ENCODE measurements around the gene OLFM1. TPM values are rescaled to one million over a fixed set of nuclear protein-coding genes. Genes with fewer than 3 reads are reported as not detected.
"Not testable (repeated sequence)": the region's sequence is repeated elsewhere in the genome, so short reads cannot be mapped to it uniquely, and the experiment has no call there.

The OLFM1 gene
- total and polyA plus RNA-seq, 2 experiments from 2014 or later: 2.4 to 3.8 TPM

GRCh38 chr9:135158564-135158937, 71.1 kb downstream of the OLFM1 start:
- Histone ChIP-seq H3K4me3 (no peak overlapping the region), H3K9me3 (ENCODE audit: low read depth) (no peaks in the 10 kb centered on the region), H3K27me3 (peaks cover 6% of the 10 kb centered on the region), H3K4me1 (ENCODE audit: low read depth) (no peaks in the 10 kb centered on the region), H3K27ac (no peak overlapping the region), H3K36me3 (no peaks in the 10 kb centered on the region)
- TF ChIP-seq, protein P1, sequence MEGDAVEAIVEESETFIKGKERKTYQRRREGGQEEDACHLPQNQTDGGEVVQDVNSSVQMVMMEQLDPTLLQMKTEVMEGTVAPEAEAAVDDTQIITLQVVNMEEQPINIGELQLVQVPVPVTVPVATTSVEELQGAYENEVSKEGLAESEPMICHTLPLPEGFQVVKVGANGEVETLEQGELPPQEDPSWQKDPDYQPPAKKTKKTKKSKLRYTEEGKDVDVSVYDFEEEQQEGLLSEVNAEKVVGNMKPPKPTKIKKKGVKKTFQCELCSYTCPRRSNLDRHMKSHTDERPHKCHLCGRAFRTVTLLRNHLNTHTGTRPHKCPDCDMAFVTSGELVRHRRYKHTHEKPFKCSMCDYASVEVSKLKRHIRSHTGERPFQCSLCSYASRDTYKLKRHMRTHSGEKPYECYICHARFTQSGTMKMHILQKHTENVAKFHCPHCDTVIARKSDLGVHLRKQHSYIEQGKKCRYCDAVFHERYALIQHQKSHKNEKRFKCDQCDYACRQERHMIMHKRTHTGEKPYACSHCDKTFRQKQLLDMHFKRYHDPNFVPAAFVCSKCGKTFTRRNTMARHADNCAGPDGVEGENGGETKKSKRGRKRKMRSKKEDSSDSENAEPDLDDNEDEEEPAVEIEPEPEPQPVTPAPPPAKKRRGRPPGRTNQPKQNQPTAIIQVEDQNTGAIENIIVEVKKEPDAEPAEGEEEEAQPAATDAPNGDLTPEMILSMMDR (IDR thresholded peaks at IDR 0.05; ENCODE audit: low read depth, low read length): no peak
- no peak for DNase-seq (ENCODE audit: low read depth in 1 of 2, low spot score in 1 of 2)

DNA sequence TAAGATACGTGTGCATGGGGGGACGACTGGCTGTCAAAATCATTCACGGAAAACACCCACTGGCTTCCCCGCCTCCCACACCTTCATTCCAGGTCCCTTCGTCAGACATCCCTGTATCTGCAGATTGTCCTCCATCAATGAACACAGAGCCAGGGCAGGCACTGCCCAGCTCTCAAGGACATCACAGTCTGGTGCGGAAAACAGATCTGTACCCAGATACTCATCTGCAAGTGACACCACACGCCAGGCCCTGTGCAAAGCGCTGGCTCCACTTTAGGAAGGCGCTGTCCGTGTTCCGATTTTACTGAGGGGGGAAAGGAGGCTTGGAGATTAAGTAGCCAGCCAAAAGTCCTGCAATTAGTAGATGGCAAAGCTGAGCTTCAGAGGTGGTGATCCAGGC, 72.3 kb downstream of the OLFM1 start:
- H3K4me1 ChIP-seq (ENCODE audit: low read depth): no peaks in the 10 kb centered on the region

DNA sequence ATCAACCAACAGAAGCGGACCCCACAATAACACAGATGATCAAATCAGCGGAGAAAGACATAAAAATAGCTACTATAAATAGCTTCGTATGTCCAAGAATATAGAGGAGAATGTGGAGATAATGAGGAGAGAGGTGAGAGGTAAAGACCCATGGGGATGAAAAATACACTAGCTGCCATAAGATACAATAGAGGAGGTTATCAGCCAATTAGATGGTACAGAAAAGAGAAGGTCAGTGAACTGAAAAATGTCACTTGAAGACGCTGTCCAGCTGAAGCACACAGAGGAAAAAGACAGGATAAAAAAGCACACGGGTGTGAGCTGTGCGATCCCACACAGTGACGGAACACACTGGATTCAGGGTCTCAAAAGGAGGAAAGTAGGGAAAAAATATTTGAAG, 73.4 kb downstream of the OLFM1 start:
- Histone ChIP-seq H3K27me3 (peaks cover 6% of the 10 kb centered on the region), H3K9me3 (ENCODE audit: low read depth) (no peaks in the 10 kb centered on the region), H3K4me1 (ENCODE audit: low read depth) (no peaks in the 10 kb centered on the region), H3K36me3 (no peaks in the 10 kb centered on the region), H3K27ac (no peak overlapping the region), H3K4me3 (no peak overlapping the region)
- TF ChIP-seq, protein P1 (IDR thresholded peaks at IDR 0.05; ENCODE audit: low read depth, low read length): no peak
- DNase-seq (ENCODE audit: low read depth in 1 of 2, low spot score in 1 of 2): no peak

More for the DNA sequence above, 72.3 kb downstream of the OLFM1 start:
- Histone ChIP-seq H3K4me3 (no peak overlapping the region), H3K27me3 (peaks cover 6% of the 10 kb centered on the region), H3K9me3 (ENCODE audit: low read depth) (no peaks in the 10 kb centered on the region), H3K27ac (no peak overlapping the region), H3K36me3 (no peaks in the 10 kb centered on the region)
- TF ChIP-seq, protein P1 (IDR thresholded peaks at IDR 0.05; ENCODE audit: low read depth, low read length): no peak
- DNase-seq (ENCODE audit: low read depth in 1 of 2, low spot score in 1 of 2): no peak

GRCh38 chr9:135162599-135162998, 75.1 kb downstream of the OLFM1 start:
- H3K27ac ChIP-seq; H3K36me3 ChIP-seq; H3K9me3 ChIP-seq (ENCODE audit: low read depth); DNase-seq (ENCODE audit: low read depth in 1 of 2, low spot score in 1 of 2); H3K4me1 ChIP-seq (ENCODE audit: low read depth); H3K27me3 ChIP-seq; H3K4me3 ChIP-seq: not testable (repeated sequence)

DNA sequence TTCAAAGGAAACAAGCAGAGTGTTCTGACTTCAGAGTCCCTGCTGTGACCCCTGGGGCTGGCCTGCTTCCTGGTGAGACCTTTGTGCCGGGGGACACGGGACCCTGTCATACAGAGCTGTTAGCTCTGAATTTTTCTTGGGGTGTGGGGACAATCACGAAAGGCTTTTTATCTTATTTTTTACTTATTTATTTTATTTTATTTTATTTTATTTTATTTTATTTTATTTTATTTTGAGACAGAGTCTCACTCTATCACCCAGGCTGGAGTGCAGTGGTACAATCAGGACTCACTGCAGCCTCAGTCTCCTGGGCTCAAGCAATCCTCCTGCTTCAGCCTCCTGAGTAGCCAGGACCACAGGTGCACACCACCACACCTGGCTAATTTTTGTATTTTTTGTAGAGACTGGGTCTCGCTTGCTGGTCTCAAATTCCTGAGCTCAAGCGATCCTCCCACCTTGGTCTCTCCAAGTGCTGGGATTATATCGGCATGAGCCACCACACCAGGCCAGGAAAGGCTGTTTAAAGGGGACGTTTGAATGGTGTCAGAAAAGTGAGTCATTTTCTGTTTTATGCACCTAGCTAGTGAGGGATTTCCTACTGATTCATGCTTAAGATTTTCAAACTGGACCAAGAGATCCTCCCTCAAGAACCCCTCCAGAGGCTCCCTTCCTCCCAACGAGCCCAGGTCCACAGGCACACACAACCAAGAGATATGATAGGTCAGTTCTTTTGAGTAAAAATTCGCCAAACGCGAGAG, 75.7 kb downstream of the OLFM1 start:
- no peaks in the 10 kb centered on the region for H3K4me1 ChIP-seq (ENCODE audit: low read depth)
- no peak overlapping the region for H3K4me3 ChIP-seq
- no peak for DNase-seq (ENCODE audit: low read depth in 1 of 2, low spot score in 1 of 2)
- H3K27me3 ChIP-seq: peaks cover 3% of the 10 kb centered on the region
- H3K36me3 ChIP-seq: no peaks in the 10 kb centered on the region
- TF ChIP-seq, protein P1 (IDR thresholded peaks at IDR 0.05; ENCODE audit: low read depth, low read length): no peak
- no peak overlapping the region for H3K27ac ChIP-seq
- H3K9me3 ChIP-seq (ENCODE audit: low read depth): no peaks in the 10 kb centered on the region

GRCh38 chr9:135164036-135164435, 76.6 kb downstream of the OLFM1 start:
- Histone ChIP-seq H3K36me3 (no peaks in the 10 kb centered on the region), H3K4me1 (ENCODE audit: low read depth) (no peaks in the 10 kb centered on the region), H3K27ac (no peak overlapping the region), H3K4me3 (no peak overlapping the region), H3K27me3 (no peaks in the 10 kb centered on the region), H3K9me3 (ENCODE audit: low read depth) (no peaks in the 10 kb centered on the region)
- TF ChIP-seq, protein P1 (IDR thresholded peaks at IDR 0.05; ENCODE audit: low read depth, low read length): no peak
- DNase-seq (ENCODE audit: low read depth in 1 of 2, low spot score in 1 of 2): no peak

All from cardiac muscle cell (in vitro differentiated cells and primary cell).